Hypothalamus (tissue), 51 donors: ENCODE data around the gene PRKCH.
A peak's percentile ranks its signal among the peaks of the same experiment; 100 is the strongest.

Experiments used
- DNase-seq, 51 donors: peaks; one replicate each; lab custom pipeline; 2025; lab: John Stamatoyannopoulos, UW

PRKCH gene

DNA sequence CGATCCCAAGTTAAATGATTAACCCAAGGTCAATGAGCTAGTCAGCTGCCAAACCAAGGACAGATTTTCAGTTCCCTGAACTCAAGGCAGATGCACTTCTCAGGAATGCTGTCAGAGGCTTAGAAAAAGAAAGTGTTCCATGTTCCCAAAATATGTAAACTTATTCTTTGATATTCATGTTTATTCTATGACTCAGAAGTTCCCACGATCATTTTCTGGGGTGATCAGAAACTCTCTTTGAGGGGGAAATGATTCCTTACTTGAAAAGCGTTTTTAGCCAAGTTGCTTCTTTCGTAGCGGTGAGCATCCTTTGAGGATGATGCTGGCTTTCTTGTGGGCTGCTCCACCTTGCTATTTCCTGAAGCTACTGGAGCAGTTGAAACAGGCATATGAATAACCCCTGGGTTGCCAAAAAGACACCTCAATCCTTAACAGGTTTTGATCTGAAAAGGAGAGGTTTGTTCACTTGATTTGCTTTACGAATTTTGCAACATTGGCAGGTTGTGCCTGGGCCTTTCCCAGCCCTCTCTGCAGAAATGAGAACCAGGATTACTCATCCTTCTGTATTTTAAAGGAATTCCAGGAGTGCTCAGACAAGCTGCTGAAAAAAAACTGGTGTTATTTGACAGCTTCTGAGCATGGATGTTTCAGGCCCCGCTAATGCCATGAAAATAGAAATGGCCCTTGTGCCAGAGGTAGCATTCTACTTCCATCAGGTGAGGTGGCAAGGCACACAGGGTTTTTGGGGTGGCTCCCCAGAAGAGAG is 252.6 kb downstream of the PRKCH start:
- no peak for DNase-seq

DNA sequence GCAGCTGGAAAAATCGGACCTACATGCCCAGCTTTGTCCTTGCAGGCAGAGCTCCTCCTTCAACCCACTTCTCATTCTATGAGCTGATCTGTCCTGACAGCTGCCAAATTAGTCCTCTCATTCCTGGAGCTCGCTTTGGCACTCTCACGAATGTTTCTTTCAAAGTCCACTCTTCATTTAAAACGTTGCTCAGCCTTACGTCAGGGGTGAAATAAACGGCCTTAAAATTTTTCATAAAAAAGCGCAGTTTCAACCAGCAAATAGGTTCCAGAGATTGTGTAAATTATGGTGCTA is 253.1 kb downstream of the PRKCH start:
- DNase-seq = no peak

DNA sequence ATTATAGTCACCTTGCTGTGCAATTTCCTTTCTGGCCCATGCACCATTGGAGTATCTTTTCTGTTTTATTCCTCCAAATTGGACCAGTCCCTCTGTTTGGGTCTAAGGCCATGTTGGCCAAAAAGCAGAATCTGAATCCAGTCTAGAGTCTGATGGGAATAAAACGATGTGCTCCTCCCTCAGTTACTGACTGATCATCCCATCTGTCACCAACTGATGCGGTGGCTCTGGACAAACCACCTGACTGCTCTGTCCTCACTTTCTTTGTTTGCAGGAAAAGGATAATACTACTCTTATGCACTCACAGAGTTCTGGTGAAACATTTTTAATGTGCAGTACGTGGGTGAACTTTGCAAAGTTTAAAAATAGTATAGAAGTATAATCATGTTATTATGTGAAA is 253.7 kb downstream of the PRKCH start:
- no peak for DNase-seq

DNA sequence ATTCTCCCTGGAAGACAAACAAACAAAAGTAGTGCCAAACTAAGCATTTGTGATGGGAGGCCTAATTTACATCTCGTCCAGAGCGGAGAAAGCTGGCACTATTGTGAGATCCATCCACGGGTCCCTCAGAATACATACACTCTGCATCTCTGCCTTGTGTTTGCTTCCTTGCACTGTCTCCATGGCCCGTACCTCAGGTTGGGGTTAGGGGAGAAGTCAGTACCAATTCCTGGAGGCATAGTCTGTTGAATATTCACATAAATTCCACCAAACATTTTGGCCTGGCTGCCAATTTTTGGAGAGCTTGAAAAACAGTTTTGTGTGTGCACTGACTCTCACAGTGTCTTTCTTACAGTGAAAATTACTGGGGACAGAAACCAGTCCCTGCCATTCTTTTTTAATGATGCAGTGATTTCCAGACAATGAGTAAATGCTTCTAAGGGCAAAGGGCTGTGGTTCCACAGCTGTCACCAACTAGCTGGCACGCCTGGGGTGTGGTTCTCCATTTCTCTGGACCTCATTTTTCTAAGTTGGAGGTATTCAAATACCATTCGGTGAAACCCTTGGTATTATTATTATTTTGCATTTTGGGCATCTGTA is 254.3 kb downstream of the PRKCH start:
- no peak for DNase-seq

DNA sequence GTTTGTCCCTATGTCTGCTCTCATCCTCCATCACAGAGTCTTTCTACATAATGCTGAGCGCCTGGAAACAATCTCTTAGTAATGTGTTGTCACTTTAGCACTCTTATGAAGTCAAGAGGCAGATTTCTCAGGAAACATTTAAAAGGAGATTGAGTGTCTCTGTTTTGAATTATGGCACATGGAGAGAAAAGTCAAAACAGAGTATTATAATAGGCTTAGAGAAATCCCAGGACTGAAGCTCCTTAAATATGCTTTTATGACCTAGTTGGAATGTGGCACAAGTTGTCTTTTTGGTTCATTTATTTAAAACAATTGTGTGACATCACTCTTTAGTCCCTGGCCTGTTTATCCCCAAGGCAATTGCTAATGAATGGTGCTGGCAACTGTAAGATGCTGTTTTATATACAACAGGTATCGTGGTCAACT is 256.1 kb downstream of the PRKCH start:
- no peak for DNase-seq

DNA sequence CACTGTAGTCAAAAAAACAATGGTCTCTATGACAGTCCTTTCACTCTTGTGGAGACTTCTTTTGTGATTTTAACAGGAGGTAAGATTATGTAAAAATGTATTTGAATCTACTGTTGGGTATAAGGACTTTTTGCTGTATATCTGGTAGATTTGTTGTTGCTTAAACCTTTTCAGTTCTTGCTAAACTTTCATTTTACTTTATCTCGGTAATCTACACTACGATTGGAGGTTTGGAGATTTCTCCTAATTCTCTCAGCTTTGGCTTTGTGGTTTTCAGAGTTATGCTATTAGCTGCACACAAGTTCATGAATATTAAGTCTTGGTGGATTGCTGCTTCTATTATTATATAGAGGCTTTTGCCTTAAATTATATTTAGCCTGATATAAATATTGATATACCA is 257.4 kb downstream of the PRKCH start:
- DNase-seq = no peak

DNA sequence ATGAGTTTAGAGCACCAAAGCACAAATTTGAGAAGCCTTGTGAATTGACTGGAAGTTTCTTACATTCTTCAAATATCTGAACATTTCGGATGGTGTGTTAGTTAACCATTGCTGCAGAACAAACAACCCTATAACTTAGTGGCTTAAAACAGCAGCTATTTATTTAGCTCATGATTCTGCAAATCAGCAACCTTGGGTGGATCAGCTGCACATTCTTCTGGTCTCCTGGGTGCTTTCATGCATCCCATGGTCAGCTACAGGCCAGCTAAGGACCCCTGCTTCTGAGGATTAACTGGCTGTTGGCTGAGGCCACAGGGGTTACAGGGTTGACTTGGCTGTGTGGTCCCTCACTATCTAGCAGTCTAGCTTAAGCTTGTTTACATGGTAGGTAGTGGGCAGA is 260.0 kb downstream of the PRKCH start:
- no peak for DNase-seq

DNA sequence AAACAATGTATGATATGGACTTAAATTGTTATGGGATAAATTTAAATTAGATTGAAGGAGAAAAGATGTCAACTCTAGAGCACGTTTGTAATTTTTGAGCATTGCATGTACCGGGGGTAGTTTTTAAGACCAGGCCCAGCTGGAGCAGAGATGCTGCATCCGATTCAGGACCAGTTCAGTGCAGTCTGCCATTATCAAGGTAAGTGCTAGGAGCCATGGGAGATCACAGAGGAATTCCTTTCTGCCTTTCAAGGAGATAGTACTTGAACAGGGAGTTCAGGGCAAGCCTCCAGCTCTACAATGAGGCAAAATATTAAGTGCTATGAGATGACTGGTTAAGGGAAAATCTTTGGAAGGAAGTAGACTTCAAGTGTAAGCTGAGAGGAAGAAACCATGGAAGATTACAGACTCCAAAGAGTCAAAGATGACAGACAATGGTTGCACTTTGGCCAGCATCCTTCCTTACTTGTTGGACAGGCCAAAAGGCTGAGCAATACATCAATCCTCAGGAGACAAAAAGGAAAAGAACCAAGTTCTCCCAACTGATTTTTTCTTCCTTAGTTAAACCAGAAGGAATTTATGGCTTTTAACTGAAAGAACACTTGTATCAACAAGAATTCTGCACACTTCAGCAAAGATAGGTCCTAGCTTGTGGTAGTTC is 260.7 kb downstream of the PRKCH start:
- no peak for DNase-seq

DNA sequence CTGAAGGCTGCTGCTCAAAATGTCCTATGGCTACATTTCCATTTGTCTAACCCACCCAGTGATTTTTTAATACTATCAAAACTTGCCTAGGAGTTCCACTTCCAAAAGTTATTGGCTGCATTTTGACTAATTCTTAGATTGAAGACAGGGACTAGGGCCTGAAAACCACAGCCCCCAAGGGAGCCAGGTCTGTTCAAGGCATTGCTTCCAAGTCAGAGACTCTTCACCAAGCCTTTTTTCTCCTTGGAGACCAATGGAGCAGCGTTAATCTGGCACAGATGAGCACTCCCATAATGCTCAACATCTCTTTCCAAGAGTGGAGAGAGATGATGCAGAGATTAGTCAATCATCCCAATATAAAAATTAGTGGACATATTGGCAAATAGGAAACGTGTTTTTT is 261.4 kb downstream of the PRKCH start:
- DNase-seq = no peak

DNA sequence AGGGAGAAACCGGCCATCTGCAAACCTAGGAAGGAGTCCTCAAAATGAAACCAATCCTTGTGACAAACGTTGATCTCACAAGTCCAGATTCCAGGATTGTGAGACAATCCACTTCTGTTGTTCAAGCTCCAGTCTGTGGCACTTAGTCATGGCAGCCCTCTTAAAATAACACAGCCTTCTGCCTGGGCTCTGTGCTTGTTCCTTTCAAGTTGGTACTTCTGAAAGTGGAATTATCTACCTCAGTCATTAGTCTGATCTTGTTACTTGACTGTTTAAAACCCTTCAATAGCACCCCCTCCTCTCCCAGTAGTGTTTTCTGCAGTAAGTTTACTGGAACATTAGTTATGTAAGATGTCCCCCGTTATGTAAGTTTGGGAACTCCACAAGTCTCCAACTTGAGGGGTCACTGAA is 263.0 kb downstream of the PRKCH start:
- no peak for DNase-seq

DNA sequence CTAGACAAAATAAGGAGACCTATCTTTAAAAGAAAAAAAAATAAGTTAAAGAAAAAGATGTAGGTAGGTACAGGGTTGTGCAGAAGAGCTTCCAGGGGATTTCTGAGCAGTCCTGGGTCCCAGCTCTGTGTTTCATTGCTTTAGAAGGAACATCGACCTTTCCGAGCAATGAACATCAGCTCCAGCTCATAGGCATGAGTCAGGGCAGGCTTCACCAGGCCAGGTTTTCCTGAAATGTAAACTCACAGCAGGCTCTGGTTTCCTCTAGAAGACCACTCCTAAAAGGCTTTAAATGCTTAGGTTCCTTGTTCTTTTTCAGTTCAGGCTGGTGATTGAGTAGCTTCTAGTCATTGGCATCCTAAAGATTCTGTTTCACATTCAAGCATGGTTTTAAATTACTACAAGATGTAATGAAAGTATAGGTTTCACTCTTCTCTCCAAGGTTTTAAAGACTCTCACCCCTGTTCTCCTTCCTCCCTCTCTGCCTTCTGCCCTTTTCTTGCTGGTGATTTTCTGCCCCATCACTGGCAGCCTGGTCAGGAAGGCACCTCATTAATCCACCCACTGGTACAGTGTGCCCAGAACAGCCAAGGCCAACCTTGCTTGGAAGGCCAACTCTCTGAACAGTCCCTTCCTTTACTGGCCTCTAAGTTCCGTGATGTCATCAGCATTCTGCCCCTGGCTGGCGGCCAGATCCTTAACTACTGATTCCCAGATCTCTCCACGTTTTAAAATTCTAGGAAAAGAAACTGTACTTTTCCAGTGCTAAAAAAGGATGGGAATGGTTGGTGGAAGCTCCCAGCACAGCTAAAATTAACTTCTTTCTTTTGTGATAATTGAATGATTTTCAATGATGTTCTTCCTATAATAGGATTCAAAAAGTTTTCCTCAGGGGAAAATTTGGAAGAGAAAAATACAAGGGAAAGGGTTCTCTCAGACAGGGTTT is 264.5 kb downstream of the PRKCH start:
- DNase-seq = peak in 20 of 51 donors; percentile 14 to 56 (median 27)

DNA sequence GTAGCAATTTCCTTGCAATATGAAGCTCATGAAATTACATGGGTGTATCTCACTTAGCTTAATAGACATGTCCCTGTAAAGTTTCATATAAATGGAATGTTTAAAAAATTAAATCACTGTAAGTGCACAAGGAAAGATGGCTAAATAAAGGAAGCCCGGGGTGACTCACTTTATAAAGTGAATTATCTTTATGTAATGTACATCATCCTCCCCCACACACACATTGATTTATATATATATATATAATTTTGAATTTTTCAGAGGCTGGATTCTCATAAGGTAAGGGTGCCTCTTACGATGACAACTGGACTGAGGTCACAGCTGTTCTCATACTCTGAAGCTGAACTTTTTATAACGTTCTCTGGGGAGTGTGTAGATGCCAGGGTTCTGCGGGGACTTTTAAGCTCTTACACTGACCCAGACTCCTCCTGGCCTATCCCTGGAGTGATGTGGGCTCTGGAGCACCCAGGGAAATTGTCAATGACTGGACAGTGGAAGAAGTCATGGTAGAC is 265.2 kb downstream of the PRKCH start:
- DNase-seq = no peak

DNA sequence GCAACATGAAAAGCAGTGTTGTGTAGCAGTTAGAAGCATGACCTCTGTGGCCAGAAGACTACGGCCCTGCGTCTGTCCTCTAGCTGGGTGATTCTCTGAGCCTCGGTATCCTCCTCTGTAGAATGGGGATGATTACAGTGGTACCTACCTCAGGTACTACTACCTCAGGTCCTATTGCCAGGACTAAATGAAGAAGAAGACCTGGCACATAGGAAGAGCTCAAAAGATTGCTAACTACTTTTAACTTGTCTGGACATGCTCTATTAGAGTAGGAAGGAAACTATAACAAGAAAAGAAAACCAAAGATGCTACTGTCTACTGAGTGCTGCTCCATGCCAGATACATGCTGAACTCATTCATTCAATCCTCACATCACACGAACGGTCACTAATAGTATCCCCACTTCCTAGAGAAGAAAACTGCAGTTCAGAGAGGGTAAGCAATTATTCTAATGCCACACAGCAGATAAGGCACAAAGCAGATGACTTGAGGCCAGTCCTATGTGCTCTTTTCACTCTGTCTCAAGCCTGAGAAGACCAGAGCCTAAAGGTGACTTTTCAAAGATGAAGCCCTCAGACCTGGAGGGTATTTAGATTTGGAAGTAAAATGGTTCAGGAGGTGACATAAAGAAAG is 265.8 kb downstream of the PRKCH start:
- DNase-seq = no peak

DNA sequence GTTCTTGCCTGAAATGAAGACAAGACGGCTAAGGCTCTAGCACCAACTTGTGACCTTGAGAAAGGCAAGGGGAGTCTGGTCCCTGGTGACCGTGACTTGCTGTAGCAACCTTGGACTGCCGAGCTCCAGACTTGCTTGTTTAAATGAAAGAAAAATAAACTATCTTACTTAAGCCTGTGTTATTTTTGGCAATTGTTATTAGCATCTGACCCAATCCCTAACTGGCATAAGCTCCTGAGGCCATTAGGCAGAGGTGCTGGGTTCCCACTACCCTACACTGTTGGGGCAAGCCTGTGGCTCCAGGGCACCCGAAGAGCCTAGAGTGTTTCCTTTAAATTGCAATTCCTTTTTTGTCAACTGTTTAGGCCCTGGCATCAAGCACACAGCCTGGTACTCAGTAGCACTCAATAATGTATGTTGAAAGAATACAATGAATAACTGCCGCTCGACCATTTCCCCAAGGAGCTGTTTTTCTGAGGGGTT is 267.1 kb downstream of the PRKCH start:
- DNase-seq = no peak

DNA sequence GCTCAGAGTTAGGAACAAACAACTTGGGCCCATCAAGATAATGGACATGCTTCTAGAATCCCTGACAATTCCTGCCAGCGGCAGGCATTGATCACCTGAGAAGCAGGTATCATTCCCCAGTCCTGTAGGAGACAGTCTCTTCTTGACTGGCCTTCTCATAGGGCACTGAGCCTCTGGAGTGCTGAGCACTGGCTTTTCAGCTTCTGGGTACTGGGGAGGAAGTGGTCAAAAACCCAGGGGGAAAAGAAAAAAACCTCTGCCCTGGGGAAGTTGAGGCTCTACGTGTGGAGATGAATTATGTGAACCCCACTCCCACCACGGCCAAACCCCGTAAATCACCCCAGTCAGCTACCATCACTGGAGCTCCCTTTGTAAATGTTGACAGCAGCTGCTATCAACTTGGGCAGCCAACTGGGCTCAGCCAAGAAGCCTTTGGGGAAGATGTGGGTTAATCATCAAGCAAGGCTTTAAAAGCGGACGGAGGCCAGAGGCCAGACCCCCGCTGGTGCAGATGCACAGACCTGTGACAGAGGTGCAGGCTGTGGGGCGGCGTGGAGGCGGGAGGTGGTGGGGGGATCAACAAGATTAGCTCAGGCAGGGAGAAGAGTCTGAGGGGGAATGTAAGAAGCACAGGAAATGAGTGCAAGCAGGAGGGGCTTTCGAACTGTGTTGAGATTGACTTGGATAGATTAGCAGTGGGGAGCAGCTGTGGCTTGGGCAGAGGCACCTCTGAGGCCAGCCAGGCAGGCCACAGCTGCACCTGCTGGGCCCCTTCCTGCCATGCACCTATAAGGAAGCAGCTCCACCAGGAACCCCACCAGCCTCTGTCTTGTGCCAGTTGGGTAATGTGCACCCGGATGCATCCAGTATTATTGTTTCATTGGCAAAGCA is 268.6 kb downstream of the PRKCH start:
- no peak for DNase-seq

DNA sequence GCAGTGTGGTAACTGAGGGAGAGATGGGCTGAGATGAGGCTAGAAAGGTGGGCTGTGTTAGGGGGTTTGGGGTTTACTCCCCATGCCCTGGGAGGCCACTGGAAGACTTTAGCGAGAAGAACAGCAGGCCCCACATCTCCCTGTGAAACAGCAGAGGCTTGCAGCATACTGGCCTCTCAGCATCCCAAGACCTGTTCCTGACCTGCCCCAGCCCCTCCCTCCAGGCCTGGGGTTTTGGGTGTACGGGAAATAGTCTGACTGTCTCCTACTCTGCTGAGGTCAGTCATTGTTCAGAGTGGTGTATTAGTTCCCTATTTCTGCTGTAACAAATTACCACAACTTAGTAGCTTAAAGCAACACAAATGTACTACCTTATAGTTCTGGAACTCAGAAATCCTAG is 270.5 kb downstream of the PRKCH start:
- DNase-seq = no peak

DNA sequence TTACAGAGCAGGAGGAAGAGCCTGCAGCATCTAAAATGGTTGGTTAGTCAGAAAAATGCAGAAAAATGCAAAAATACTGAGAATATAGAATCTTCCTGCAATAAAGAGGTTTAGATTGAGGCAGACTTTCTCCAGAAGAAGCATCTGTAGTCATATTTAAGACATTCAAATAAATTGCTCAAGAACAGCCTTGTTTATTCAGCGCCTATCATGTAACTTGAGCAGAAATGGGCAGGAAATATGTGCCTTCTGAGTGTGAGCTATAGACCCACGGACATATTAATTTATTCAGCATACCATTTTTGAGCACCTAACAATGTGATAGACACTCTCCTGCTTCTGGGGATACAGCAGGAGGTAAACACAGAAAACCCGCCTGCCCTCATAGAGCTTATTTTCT is 272.0 kb downstream of the PRKCH start:
- DNase-seq = no peak

DNA sequence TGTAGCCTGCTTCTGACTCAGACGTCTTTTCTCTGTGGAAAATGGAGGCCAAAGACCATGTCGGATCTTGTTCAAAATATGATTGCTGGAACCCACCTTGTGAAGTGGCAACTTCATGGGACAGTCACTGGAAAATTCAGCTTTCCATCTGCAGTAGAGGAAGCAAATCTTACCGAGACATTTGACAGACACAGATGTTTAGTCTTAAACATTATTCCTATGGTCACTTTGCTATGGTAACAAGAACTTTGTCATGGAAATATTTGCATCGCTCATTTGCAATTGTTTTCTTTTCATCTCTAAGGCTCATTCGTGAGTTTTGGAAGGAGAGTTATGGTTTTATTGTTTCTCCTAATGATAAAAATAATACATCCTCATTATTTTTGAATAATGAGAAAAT is 275.6 kb downstream of the PRKCH start:
- DNase-seq = no peak

DNA sequence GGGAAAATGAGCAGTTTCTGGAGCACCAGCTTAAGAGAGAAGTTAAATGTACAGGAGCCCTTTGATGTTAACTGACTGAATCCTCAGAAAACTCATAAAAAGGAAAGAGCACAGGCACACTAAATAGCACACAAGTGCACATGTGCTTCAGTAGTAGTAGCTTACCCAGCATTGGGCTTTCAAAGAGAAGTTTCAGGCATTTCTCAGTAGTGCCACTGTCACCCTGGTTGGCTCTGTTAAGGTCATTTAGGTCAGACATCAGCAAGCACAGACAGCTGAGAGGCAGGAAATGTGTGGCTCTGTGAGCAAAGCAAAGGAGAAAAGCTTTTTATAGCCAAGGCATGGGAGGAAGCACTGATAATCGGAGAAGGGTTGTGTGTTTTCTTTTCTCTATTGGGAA is 277.6 kb downstream of the PRKCH start:
- DNase-seq = peak in 1 of 51 donors; percentile 8
